Bone marrow (tissue), 2 donors: ENCODE data around the gene ASAH2.
"Not testable (repeated sequence)": the region's sequence is repeated elsewhere in the genome, so short reads cannot be mapped to it uniquely, and the experiment has no call there.

Source experiments
- DNase-seq, 2 donors: peaks; one replicate each; lab custom pipeline; 2025; lab: John Stamatoyannopoulos, UW

The ASAH2 gene

GRCh38 chr10:50251394-50251793 lies at the start of gene ASAH2:
TSS of gene ASAH2 (minus strand) at chr10:50251516. CDS start at chr10:50248610, 2,906 bp downstream.
- DNase-seq: no peak

- no peak for DNase-seq
Observed at GRCh38 chr10:50299948-50300669, 48.8 kb upstream of the ASAH2 start.

- no peak for DNase-seq
Observed at GRCh38 chr10:50295367-50295766, 44.1 kb upstream of the ASAH2 start.

GRCh38 chr10:50294582-50294981 lies 43.3 kb upstream of the ASAH2 start:
- no peak for DNase-seq

- peak in 1 of 2 donors; percentile 43 for DNase-seq
Observed at GRCh38 chr10:50293513-50294313, 42.4 kb upstream of the ASAH2 start.

- no peak for DNase-seq
Observed at GRCh38 chr10:50291261-50291850, 40.0 kb upstream of the ASAH2 start.

- no peak for DNase-seq
Observed at GRCh38 chr10:50289196-50289595, 37.9 kb upstream of the ASAH2 start.

- DNase-seq: no peak
Observed at GRCh38 chr10:50286996-50287803, 35.9 kb upstream of the ASAH2 start.

- no peak for DNase-seq
Observed at GRCh38 chr10:50286517-50286916, 35.2 kb upstream of the ASAH2 start.

- DNase-seq: no peak
Observed at GRCh38 chr10:50281967-50282522, 30.7 kb upstream of the ASAH2 start.

GRCh38 chr10:50281210-50281966 lies 30.1 kb upstream of the ASAH2 start:
- no peak for DNase-seq

- DNase-seq: no peak
Observed at GRCh38 chr10:50280049-50280841, 28.9 kb upstream of the ASAH2 start.

- no peak for DNase-seq
Observed at GRCh38 chr10:50279489-50279888, 28.2 kb upstream of the ASAH2 start.

- peak in 1 of 2 donors; percentile 11 for DNase-seq
Observed at GRCh38 chr10:50275650-50276235, 24.4 kb upstream of the ASAH2 start.

GRCh38 chr10:50272531-50272930 lies 21.2 kb upstream of the ASAH2 start:
- no peak for DNase-seq

- no peak for DNase-seq
Observed at GRCh38 chr10:50271564-50272250, 20.4 kb upstream of the ASAH2 start.

- DNase-seq: not testable (repeated sequence)
Observed at GRCh38 chr10:50267877-50268276, 16.6 kb upstream of the ASAH2 start.

- not testable (repeated sequence) for DNase-seq
Observed at GRCh38 chr10:50262625-50263024, 11.3 kb upstream of the ASAH2 start.

GRCh38 chr10:50260791-50261281 lies 9.5 kb upstream of the ASAH2 start:
- peak in 1 of 2 donors; percentile 78 for DNase-seq
